ENCODE results near the gene MEGF6. TPM values are rescaled to one million over a fixed set of nuclear protein-coding genes. Genes with fewer than 3 reads are reported as not detected.

Gene MEGF6
- total and polyA plus RNA-seq, 5 experiments from 2014 or later, result 2.2 to 198 (median 3.5) TPM

- Mint-ChIP-seq H3K4me3 (no peak overlapping the region), H3K9me3 (no peaks in the 10 kb centered on the region), H3K4me1 (no peaks in the 10 kb centered on the region), H3K27me3 (no peaks in the 10 kb centered on the region), H3K27ac (no peak overlapping the region), H3K36me3 (no peaks in the 10 kb centered on the region)
- POLR2A ChIA-PET, result no interaction called here
- ATAC-seq (no peak), DNase-seq (no peak)
Measured at GRCh38 chr1:3547055-3548005, 64.0 kb downstream of the MEGF6 start.

GRCh38 chr1:3546048-3546384 is 65.3 kb downstream of the MEGF6 start:
- ATAC-seq (no peak), DNase-seq (no peak)
- H3K9me3 Mint-ChIP-seq, result no peaks in the 10 kb centered on the region
- no peaks in the 10 kb centered on the region for H3K4me1 Mint-ChIP-seq
- POLR2A ChIA-PET, result no interaction called here
- no peaks in the 10 kb centered on the region for H3K36me3 Mint-ChIP-seq
- H3K27me3 Mint-ChIP-seq, result no peaks in the 10 kb centered on the region
- H3K27ac Mint-ChIP-seq, result peak overlapping the region in 1 of 10 donors; percentile 69
- no peak overlapping the region for H3K4me3 Mint-ChIP-seq

GRCh38 chr1:3545363-3546047 is 65.8 kb downstream of the MEGF6 start:
- Mint-ChIP-seq H3K4me3 (no peak overlapping the region), H3K9me3 (no peaks in the 10 kb centered on the region), H3K27me3 (no peaks in the 10 kb centered on the region), H3K36me3 (no peaks in the 10 kb centered on the region), H3K27ac (no peak overlapping the region), H3K4me1 (no peaks in the 10 kb centered on the region)
- POLR2A ChIA-PET, result interaction anchor here (0.8 kb wide), 1 partner anchor 20 kb away, joined by 3 read pairs; no protein-coding TSS in a partner anchor
- no peak for DNase-seq
- no peak for ATAC-seq

GRCh38 chr1:3544040-3544977 is 67.0 kb downstream of the MEGF6 start:
- no peak for ATAC-seq
- no peaks in the 10 kb centered on the region for H3K27me3 Mint-ChIP-seq

GRCh38 chr1:3543076-3544039 is 68.0 kb downstream of the MEGF6 start:
- no peak for DNase-seq
- Mint-ChIP-seq H3K9me3 (no peaks in the 10 kb centered on the region), H3K27ac (no peak overlapping the region), H3K27me3 (no peaks in the 10 kb centered on the region), H3K4me1 (peaks cover 0 to 5% (median under 1%) of the 10 kb centered on the region in 4 donors), H3K36me3 (no peaks in the 10 kb centered on the region), H3K4me3 (no peak overlapping the region)
- no peak for ATAC-seq
- POLR2A ChIA-PET, result no interaction called here

More at GRCh38 chr1:3544040-3544977, 67.0 kb downstream of the MEGF6 start:
- no peaks in the 10 kb centered on the region for H3K9me3 Mint-ChIP-seq
- H3K36me3 Mint-ChIP-seq, result no peaks in the 10 kb centered on the region
- DNase-seq, result no peak
- POLR2A ChIA-PET, result interaction anchor here (0.8 kb wide), 1 partner anchor 19 kb away, joined by 3 read pairs; no protein-coding TSS in a partner anchor
- H3K4me1 Mint-ChIP-seq, result no peaks in the 10 kb centered on the region
- no peak overlapping the region for H3K4me3 Mint-ChIP-seq
- H3K27ac Mint-ChIP-seq, result no peak overlapping the region

- Mint-ChIP-seq H3K4me1 (peaks cover 0 to 8% (median 3%) of the 10 kb centered on the region in 4 donors), H3K4me3 (no peak overlapping the region), H3K36me3 (no peaks in the 10 kb centered on the region), H3K27ac (no peak overlapping the region), H3K9me3 (no peaks in the 10 kb centered on the region), H3K27me3 (no peaks in the 10 kb centered on the region)
- no peak for ATAC-seq
- no peak for DNase-seq
- POLR2A ChIA-PET, result no interaction called here
Measured at GRCh38 chr1:3542676-3543075, 68.6 kb downstream of the MEGF6 start.

- H3K4me3 Mint-ChIP-seq, result no peak overlapping the region
- no peaks in the 10 kb centered on the region for H3K9me3 Mint-ChIP-seq
- H3K27me3 Mint-ChIP-seq, result no peaks in the 10 kb centered on the region
- ATAC-seq, result no peak
- H3K4me1 Mint-ChIP-seq, result peaks cover 0 to 8% (median 3%) of the 10 kb centered on the region in 4 donors
- POLR2A ChIA-PET, result no interaction called here
- no peak overlapping the region for H3K27ac Mint-ChIP-seq
- DNase-seq, result no peak
- no peaks in the 10 kb centered on the region for H3K36me3 Mint-ChIP-seq
Measured at GRCh38 chr1:3541936-3542335, 69.4 kb downstream of the MEGF6 start.

- Mint-ChIP-seq H3K4me1 (peaks cover 0 to 8% (median 3%) of the 10 kb centered on the region in 4 donors), H3K4me3 (no peak overlapping the region), H3K9me3 (no peaks in the 10 kb centered on the region), H3K27me3 (no peaks in the 10 kb centered on the region), H3K36me3 (no peaks in the 10 kb centered on the region), H3K27ac (no peak overlapping the region)
- ATAC-seq (no peak), DNase-seq (no peak)
- POLR2A ChIA-PET, result no interaction called here
Measured at GRCh38 chr1:3541465-3541864, 69.8 kb downstream of the MEGF6 start.

- DNase-seq, result no peak
- POLR2A ChIA-PET, result interaction anchor here (0.6 to 0.7 kb wide), 2 partner anchors 9 to 14 kb away, joined by 3 to 4 read pairs; no protein-coding TSS in a partner anchor
- ATAC-seq, result no peak
- Mint-ChIP-seq H3K9me3 (no peaks in the 10 kb centered on the region), H3K27ac (no peak overlapping the region), H3K27me3 (no peaks in the 10 kb centered on the region), H3K4me3 (no peak overlapping the region), H3K4me1 (peaks cover 0 to 8% (median 3%) of the 10 kb centered on the region in 4 donors), H3K36me3 (no peaks in the 10 kb centered on the region)
Measured at GRCh38 chr1:3540876-3541275, 70.4 kb downstream of the MEGF6 start.

GRCh38 chr1:3539707-3540425 is 71.4 kb downstream of the MEGF6 start:
- H3K27me3 Mint-ChIP-seq, result no peaks in the 10 kb centered on the region

GRCh38 chr1:3537359-3537758 is 73.9 kb downstream of the MEGF6 start:
- POLR2A ChIA-PET, result no interaction called here
- peak overlapping the region in 1 of 10 donors; percentile 32 for H3K27ac Mint-ChIP-seq
- ATAC-seq (no peak), DNase-seq (no peak)
- no peak overlapping the region for H3K4me3 Mint-ChIP-seq
- peaks cover 1 to 8% (median 3%) of the 10 kb centered on the region in 4 donors for H3K4me1 Mint-ChIP-seq
- no peaks in the 10 kb centered on the region for H3K9me3 Mint-ChIP-seq
- H3K36me3 Mint-ChIP-seq, result no peaks in the 10 kb centered on the region
- H3K27me3 Mint-ChIP-seq, result no peaks in the 10 kb centered on the region

More at GRCh38 chr1:3539707-3540425, 71.4 kb downstream of the MEGF6 start:
- DNase-seq, result no peak
- POLR2A ChIA-PET, result interaction anchor here (0.7 kb wide), 1 partner anchor 8 kb away, joined by 3 read pairs; no protein-coding TSS in a partner anchor
- H3K36me3 Mint-ChIP-seq, result no peaks in the 10 kb centered on the region
- H3K4me1 Mint-ChIP-seq, result peaks cover 0 to 8% (median 3%) of the 10 kb centered on the region in 4 donors
- H3K4me3 Mint-ChIP-seq, result no peak overlapping the region
- no peak for ATAC-seq
- H3K27ac Mint-ChIP-seq, result no peak overlapping the region
- H3K9me3 Mint-ChIP-seq, result no peaks in the 10 kb centered on the region

All from naive thymus-derived CD8-positive, alpha-beta T cell (primary cell).